WI38 (cell line): ENCODE results near the gene KLHDC9.

Source experiments
- H3K4me3 ChIP-seq: 2 replicates; pipeline ENCODE4 v1.5.1; 2011; ENCODE audit warnings: low read depth, mild to moderate bottlenecking, control low read depth, low read length
- CTCF ChIP-seq: IDR thresholded peaks from 2 replicates; pipeline ENCODE4 v1.5.1; 2012; ENCODE audit warnings: low read depth, mild to moderate bottlenecking, control low read depth, low read length

Gene KLHDC9

GRCh38 chr1:161098210-161099068, at the start of gene KLHDC9:
KLHDC9 (plus strand) TSS chr1:161098361; CDS start chr1:161098536, 175 bp downstream.
- TF ChIP-seq CTCF, result no peak
- H3K4me3 ChIP-seq, result no peak within 1 kb of the TSS

GRCh38 chr1:161048949-161049722, 49.0 kb upstream of the KLHDC9 start:
- no peak for TF ChIP-seq CTCF
- no peak overlapping the region for H3K4me3 ChIP-seq

- no peak overlapping the region for H3K4me3 ChIP-seq
- no peak for TF ChIP-seq CTCF
Measured at GRCh38 chr1:161051219-161051618, 46.9 kb upstream of the KLHDC9 start.

- H3K4me3 ChIP-seq, result no peak overlapping the region
- no peak for TF ChIP-seq CTCF
Measured at GRCh38 chr1:161052899-161053298, 45.3 kb upstream of the KLHDC9 start.

- TF ChIP-seq CTCF, result no peak
- H3K4me3 ChIP-seq, result no peak overlapping the region
Measured at GRCh38 chr1:161054232-161054631, 43.9 kb upstream of the KLHDC9 start.

- no peak overlapping the region for H3K4me3 ChIP-seq
- TF ChIP-seq CTCF, result no peak
Measured at GRCh38 chr1:161054805-161055204, 43.4 kb upstream of the KLHDC9 start.

- no peak overlapping the region for H3K4me3 ChIP-seq
- no peak for TF ChIP-seq CTCF
Measured at GRCh38 chr1:161059293-161059692, 38.9 kb upstream of the KLHDC9 start.
